ENCODE data around the gene LZTR1.

GRCh38 chr22:20951151-20951931, 30.8 kb upstream of the LZTR1 start:
- TF ChIP-seq CTCF (IDR thresholded peaks at IDR 0.05; ENCODE audit: borderline replicate concordance, extremely low read depth, low read length, poor library complexity, severe bottlenecking) (no peak), EZH2 (IDR thresholded peaks at IDR 0.05; ENCODE audit: borderline replicate concordance, low read depth, low read length, severe bottlenecking) (no peak)

Data from DND-41 (cell line).